ACC112 (cell line): ENCODE data around the gene CARD19.
A peak's percentile ranks its signal among the peaks of the same experiment; 100 is the strongest.
"Not testable (repeated sequence)": the region's sequence is repeated elsewhere in the genome, so short reads cannot be mapped to it uniquely, and the experiment has no call there.

Source experiments
- H2AFZ ChIP-seq: fragments of 200-600 bp; sonication (generic); one replicate; pipeline ENCODE4 v1.6.0; 2017; ENCODE audit warnings: antibody characterized with exemption, low read length; ENCODE audit not compliant: unreplicated experiment
- H3K27ac ChIP-seq: fragments of 200-600 bp; sonication (generic); 2 replicates; pipeline ENCODE4 v1.5.1; 2014; ENCODE audit warnings: low read depth, mild to moderate bottlenecking, antibody characterized with exemption, low read length, moderate library complexity
- H3K27me3 ChIP-seq: fragments of 200-600 bp; sonication (generic); 2 replicates; pipeline ENCODE4 v1.6.1; 2014; ENCODE audit warnings: mild to moderate bottlenecking, antibody characterized with exemption, low read length, moderate library complexity, mixed read lengths; ENCODE audit not compliant: insufficient read depth
- H3K36me3 ChIP-seq: fragments of 200-600 bp; sonication (generic); 2 replicates; pipeline ENCODE4 v1.6.1; 2016; ENCODE audit warnings: mild to moderate bottlenecking, antibody characterized with exemption, low read length, moderate library complexity, mixed read lengths; ENCODE audit not compliant: insufficient read depth
- H3K4me1 ChIP-seq: fragments of 200-600 bp; sonication (generic); one replicate; pipeline ENCODE4 v1.6.1; 2016; ENCODE audit warnings: low read length, mixed read lengths; ENCODE audit not compliant: insufficient read depth, unreplicated experiment, control insufficient read depth
- H3K4me3 ChIP-seq: fragments of 200-600 bp; sonication (generic); 2 replicates; pipeline ENCODE4 v1.5.1; 2014; ENCODE audit warnings: mild to moderate bottlenecking, low read depth, low read length
- H3K79me2 ChIP-seq: fragments of 200-600 bp; sonication (generic); one replicate; pipeline ENCODE4 v1.6.0; 2016; ENCODE audit warnings: low read length; ENCODE audit not compliant: control insufficient read depth, unreplicated experiment, insufficient read depth

CARD19 gene

DNA sequence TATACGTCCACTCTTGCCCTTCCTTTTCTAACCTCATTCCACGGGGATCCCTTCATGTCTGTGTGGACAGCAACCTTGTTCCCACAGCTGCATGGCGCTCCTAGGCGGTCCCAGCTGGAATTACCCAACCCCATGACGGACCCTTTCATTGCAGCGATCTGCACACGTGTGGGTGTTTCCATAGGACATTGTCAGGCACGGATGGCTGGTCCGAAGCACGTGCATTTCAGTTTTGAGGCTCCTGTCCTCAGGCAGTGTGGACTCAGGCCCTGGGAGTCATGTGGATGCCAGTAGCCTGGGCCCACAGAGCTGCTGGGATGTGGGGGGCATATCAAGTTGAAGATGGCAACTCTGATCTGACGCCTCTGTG, 15.0 kb downstream of the CARD19 start:
- peaks cover 23% of the 10 kb centered on the region for H3K79me2 ChIP-seq
- no peak overlapping the region for H2AFZ ChIP-seq
- no peak overlapping the region for H3K4me3 ChIP-seq
- H3K36me3 ChIP-seq, result no peaks in the 10 kb centered on the region; the same call in 1 of the 2 replicates
- no peak overlapping the region for H3K27ac ChIP-seq
- peaks cover 11% of the 10 kb centered on the region for H3K4me1 ChIP-seq
- H3K27me3 ChIP-seq, result no peaks in the 10 kb centered on the region

GRCh38 chr9:93111371-93112115, 15.5 kb downstream of the CARD19 start:
- no peaks in the 10 kb centered on the region for H3K27me3 ChIP-seq
- no peaks in the 10 kb centered on the region; the same call in 1 of the 2 replicates for H3K36me3 ChIP-seq
- no peak overlapping the region for H3K27ac ChIP-seq
- H3K4me1 ChIP-seq, result peaks cover 17% of the 10 kb centered on the region
- H3K79me2 ChIP-seq, result peaks cover 18% of the 10 kb centered on the region
- no peak overlapping the region for H3K4me3 ChIP-seq
- H2AFZ ChIP-seq, result no peak overlapping the region

DNA sequence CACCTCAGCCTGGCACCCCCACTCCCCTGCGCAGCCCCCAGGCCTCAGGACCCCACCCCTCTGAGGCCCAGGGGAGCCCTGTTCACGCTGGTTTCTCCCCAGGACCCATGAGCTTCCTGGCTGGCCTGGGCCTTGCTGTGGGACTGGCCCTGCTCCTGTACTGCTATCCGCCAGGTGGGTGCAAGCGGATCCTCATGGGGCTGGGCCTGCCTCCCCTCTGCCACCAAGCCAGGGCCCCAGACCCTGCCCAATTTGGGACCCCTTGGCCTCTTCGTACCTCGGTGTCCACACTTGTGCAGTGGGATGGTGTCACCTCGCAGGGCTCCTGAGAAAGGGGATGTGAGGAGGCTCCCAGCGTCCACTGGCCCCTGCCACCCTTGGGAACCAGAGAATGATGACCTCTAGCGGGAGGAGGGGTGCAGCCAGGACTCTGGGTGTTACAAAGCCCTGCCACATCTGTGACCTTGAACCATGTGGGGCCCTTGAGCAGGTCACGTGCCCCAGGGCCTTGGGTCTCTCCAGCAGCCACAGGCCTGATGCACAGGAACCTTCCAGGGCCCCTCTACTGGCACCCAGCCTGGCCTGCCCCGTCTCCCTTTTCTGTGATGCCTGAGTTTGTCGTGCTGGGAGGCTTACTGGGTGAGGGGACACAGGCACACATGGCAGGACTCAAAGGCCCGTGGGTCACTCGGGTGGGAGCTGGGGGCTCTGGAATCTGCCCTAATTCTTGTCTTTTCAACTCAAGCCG, 16.3 kb downstream of the CARD19 start:
- no peaks in the 10 kb centered on the region; the same call in 1 of the 2 replicates for H3K36me3 ChIP-seq
- peaks cover 10% of the 10 kb centered on the region for H3K79me2 ChIP-seq
- no peaks in the 10 kb centered on the region for H3K27me3 ChIP-seq
- no peak overlapping the region for H3K4me3 ChIP-seq
- H3K4me1 ChIP-seq, result peaks cover 18% of the 10 kb centered on the region
- H2AFZ ChIP-seq, result no peak overlapping the region
- H3K27ac ChIP-seq, result no peak overlapping the region

- no peak overlapping the region for H3K4me3 ChIP-seq
- no peak overlapping the region for H3K27ac ChIP-seq
- H2AFZ ChIP-seq, result no peak overlapping the region
- no peaks in the 10 kb centered on the region for H3K27me3 ChIP-seq
- peaks cover 4% of the 10 kb centered on the region for H3K79me2 ChIP-seq
- peaks cover 18% of the 10 kb centered on the region for H3K4me1 ChIP-seq
- no peaks in the 10 kb centered on the region; the same call in 1 of the 2 replicates for H3K36me3 ChIP-seq
Observed at GRCh38 chr9:93112864-93113389, 16.9 kb downstream of the CARD19 start.

DNA sequence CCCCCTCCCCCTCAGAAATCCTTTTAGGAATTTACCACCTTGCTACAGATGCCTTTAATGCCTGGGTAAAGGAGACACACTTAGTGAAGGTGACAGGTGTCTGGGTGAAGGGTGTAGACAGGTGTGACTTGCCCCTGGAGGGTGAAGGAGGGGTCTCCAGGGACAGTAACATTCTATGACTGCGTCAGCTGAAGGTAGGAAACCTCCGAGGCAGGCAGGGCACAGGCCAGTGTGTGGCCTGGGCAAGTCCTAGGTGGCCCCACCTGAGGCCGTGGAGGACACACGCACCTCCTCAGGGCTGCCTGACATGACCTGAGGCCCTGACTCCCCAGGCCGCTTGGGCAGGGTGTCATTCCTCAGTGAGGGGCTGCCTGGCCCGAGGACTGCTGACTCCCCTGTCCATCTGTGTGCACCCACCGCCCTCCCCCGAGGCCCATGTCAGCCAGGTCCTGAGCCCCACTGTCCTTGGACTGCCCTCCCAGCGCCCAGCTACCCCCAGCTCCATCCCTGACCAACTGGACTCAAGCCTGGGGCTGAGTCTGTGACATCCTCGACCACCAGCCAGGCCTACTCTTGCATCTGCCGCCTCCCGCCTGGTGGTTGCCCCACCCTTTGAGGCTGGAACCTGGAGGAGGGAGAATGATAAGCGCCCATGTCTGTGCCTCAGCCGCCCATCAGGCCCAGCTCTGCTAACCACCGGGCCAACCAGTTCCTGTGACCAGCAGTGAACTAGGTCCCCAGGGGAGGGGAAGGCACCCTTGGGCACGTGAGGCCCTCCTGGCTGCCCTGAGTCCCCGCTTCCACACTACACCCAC, 18.4 kb downstream of the CARD19 start:
- Histone ChIP-seq H3K27me3 (no peaks in the 10 kb centered on the region), H3K4me1 (peaks cover 20% of the 10 kb centered on the region), H3K79me2 (no peaks in the 10 kb centered on the region), H3K27ac (no peak overlapping the region), H3K4me3 (no peak overlapping the region), H3K36me3 (no peaks in the 10 kb centered on the region; the same call in 1 of the 2 replicates), H2AFZ (no peak overlapping the region)

DNA sequence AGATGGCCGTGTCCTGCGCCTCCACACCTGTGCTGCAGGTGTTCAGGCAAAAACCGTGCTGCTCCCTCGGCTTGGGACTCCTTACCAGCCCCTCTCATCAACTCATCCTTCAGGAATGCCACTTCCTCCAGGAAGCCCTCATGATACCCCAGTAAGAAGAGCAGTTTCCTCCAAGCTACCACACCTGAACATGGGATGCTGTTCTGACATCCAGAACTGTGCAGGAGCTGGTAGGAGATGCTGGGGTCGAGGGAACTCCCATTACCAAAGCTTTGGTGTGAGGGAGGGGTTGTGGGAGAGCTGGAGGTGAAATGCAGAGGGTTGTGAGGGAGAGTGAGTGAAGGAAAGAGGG, 18.9 kb downstream of the CARD19 start:
- peaks cover 21% of the 10 kb centered on the region for H3K4me1 ChIP-seq
- H2AFZ ChIP-seq, result no peak overlapping the region
- no peak overlapping the region for H3K4me3 ChIP-seq
- no peaks in the 10 kb centered on the region for H3K27me3 ChIP-seq
- no peak overlapping the region for H3K27ac ChIP-seq
- no peaks in the 10 kb centered on the region; the same call in 1 of the 2 replicates for H3K36me3 ChIP-seq
- H3K79me2 ChIP-seq, result no peaks in the 10 kb centered on the region

- Histone ChIP-seq H2AFZ (no peak overlapping the region), H3K79me2 (no peaks in the 10 kb centered on the region), H3K4me3 (no peak overlapping the region), H3K36me3 (no peaks in the 10 kb centered on the region; the same call in 1 of the 2 replicates), H3K27ac (no peak overlapping the region), H3K4me1 (peaks cover 27% of the 10 kb centered on the region), H3K27me3 (no peaks in the 10 kb centered on the region)
Observed at GRCh38 chr9:93115486-93116071, 19.6 kb downstream of the CARD19 start.

DNA sequence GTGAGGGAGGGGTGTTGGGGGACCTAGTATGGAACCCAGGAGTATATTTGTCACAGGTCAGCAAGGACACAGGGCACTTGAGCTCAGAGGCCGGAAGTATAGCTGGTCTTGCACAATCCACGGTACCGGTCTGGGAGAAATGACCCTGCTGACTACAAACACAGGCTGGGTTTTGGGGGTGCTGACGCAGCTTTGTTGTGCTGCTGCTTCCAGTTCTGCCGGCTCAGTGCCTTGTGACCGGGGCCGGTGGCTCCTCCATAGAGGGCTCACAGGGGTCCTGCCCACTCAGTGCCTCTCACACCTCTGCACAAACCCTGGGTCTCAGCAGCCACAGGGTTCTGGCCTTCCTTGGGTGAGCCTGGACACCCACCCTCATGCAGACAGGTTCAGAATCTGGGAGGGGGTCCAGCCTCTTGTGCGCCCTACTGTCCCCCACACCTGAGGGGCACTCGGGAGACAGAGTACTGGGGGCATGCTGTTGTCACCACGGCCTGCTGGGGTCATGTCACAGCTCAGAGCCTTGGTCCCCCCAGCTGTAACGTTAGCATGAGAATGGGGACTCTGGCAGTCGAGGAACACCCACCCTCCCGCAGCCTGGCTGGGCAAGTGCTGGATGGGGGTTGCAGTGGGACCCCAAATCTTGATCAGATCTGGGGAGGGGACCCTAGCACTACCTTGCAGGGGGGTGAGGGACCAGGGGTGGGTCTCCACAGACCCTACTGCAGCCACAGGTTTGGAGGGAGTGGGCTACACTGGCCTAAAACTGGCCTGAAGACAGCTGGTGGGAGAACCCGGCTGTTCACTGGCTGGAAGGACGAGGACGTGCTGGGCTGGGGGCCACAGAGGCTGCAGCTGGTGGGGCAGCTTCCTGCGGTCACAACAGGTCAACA, 20.3 kb downstream of the CARD19 start:
- peaks cover 27% of the 10 kb centered on the region for H3K4me1 ChIP-seq
- H3K27ac ChIP-seq, result peak overlapping the region; percentile 50; the same call in 1 of the 2 replicates
- H3K27me3 ChIP-seq, result no peaks in the 10 kb centered on the region
- no peak overlapping the region for H3K4me3 ChIP-seq
- H3K36me3 ChIP-seq, result no peaks in the 10 kb centered on the region
- H3K79me2 ChIP-seq, result no peaks in the 10 kb centered on the region
- no peak overlapping the region for H2AFZ ChIP-seq

DNA sequence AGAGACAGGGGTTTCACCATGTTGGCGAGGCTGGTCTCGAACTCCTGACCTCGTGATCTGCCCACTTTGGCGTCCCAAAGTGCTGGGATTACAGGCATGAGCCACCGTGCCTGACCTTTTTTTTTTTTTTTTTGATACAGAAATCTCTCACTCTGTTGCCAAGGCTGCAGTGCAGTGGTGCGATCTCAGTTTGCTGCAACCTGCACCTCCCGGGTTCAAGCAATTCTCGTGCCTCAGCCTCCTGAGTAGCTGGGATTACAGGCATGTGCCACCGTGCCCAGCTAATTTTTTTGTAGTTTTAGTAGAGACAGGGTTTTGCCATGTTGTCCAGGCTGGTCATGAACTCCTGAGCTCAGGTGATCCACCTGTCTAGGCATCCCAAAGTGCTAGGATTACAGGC, 21.5 kb downstream of the CARD19 start:
- H3K4me1 ChIP-seq, result peaks cover 27% of the 10 kb centered on the region
- not testable (repeated sequence) for H2AFZ ChIP-seq, H3K27me3 ChIP-seq, H3K27ac ChIP-seq, H3K36me3 ChIP-seq, H3K4me3 ChIP-seq, H3K79me2 ChIP-seq
